NCI-H187 (cell line): ENCODE measurements around the gene TNFAIP8.

ENCODE experiments used
- DNase-seq, 2 experiments: peaks; one replicate each; lab custom pipeline; 2025; lab: John Stamatoyannopoulos, UW

TNFAIP8 gene

DNA sequence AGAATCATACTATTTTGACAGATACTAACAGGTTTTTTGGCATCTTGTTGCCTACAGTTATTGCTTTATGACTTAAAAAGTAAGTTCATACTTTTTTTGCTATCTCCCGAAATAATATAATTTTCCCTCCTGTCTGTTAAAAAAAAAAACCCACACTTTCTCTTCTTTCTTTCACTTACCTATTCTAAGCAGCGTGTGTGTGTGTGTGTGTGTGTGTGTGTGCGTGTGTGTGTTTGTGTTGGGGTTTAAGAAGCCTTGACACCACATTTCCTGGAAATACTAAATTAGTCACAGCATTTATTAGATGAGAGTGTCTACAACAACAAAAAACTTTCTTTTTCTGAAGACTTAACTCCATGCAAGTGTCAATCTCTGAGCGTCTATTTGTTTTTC lies 12.4 kb downstream of the TNFAIP8 start:
- no peak for DNase-seq

DNA sequence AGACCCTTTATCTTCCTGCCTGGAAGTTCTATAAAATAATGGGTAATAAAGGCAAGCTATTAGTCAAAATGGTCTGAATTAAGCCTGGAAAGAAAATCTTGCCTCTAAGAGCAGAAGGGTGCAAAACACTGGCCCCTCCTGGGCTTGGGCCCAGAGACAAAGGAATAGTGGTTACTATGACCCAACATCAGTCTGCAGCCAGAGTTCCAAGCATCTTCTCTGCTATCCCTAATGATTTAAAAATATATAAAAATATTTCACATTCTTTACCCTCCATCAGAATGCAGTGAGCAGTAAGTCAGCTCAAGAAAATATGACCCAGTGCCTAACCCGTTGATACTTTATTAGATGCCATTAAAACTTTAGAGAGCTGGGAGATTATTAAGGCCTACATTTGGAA lies 14.7 kb downstream of the TNFAIP8 start:
- DNase-seq: no peak

DNA sequence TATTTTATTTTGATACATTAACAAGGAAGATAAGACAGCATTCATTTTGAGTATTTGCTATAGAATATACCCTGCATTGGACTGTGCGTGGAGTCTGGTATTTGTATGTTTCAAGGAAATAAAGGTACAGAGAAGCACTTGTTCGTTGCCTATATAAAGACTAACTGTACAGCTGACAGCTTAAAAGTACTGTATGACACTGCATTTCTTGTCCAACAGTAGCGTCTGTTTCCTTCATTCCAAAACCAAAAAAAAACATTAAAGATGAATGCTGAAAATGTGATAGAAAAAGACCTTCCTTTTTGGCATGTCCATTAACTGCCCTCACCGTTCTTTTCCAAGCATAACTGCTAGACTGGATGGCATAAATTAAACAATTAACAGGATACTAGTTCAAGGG lies 15.3 kb downstream of the TNFAIP8 start:
- DNase-seq: no peak

DNA sequence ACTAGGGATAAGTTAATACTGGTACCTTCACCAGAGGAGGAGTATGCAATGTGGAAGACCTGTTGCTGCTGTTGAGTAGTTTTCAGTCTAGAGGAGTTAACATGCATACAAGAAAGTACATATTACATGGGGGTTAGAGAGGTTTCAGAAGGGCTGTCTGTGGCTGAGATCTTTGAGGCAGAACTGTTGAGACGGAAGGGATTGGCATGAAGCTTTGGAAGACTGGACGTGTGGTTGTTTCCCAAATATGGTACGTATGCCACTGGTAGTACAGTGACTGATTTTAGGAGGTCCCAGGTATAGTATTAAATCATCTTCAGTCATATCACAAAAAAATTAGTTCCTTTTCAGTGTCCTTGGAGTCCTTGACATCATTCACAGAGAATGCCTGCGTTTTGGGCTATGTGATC lies 17.6 kb downstream of the TNFAIP8 start:
- no peak for DNase-seq

DNA sequence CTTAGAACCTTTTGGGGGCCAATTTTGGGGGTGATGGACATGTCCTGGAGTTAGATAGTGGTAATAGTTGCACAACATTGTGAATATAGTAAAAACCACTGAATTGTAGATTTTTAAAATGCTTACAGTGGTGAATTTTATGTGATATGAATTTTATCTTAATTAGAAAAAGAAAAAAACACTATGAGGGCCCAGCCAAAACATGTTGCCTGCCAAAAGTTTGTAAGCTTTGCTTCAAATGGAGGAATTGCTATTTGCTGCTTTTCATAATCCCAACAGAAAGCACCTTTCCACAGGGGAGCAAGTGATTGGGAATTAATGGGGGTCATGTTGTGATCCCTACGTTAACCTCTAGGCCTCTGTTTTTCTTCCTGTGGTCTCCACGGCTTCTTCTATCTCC lies 19.1 kb downstream of the TNFAIP8 start:
- no peak for DNase-seq

DNA sequence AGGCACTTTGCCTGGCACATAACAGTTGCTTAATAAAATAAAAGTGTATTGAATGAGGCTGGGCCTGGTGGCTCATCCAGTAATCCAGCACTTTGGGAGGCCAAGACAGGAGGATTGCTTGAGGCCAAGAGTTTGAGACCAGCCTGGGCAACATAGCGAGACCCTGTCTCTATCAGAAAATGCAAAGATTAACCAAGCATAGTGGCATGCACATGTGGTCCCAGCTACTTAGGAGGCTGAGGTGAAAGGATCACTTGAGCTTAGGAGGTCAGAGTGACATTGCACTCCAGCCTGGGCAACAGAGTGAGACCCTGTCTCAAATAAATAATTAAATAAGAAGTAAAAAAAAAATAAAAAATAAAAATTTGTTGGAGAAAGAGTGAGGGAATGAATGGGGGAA lies 21.2 kb downstream of the TNFAIP8 start:
- DNase-seq: no peak

DNA sequence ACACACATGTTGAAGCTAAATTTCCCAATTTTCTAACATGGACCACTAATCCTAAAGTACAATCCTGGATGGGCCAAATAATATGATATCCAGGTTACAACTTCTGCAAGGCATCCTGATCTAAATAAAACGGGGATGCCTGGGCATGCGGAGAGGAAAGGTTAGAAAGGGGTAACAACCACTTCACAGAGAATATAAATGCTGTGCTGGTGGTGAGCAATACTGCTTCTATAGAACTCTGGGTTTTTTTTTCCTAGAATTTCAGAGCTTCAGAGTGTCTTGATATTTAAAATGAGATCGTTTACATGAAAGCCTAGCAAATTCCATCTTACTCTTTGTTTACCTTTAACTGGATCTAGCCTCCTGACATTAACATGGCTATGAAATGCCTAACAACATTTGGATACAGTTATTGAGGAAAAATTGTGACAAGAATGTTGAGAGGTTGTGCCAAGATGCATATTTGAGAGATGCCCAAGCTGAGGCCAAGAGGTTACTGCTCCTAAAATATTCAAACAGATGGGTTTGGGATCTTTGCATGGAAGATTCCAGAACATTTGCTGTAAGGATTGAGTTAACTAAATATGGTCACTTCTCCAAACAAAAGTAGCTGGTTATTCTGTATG lies 22.4 kb downstream of the TNFAIP8 start:
- DNase-seq: no peak

DNA sequence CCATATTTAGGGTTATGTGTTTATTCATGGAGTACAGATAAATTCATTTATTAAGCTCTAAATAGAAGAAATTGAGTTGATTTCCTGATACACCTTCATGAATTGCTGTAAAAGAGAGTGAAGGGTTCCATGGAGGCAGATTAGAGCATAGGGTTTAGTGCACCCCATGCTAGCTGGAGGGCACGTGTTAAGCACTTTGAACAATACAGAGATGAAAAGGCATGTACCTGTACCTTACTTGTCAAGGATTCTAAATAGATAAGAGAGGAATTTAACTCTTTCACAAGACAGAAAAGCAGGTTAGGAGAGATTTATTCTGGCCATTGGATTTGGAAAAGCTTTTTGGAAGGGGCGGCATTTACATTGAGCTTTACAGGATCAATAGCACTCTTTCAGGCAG lies 23.3 kb downstream of the TNFAIP8 start:
- DNase-seq: no peak

DNA sequence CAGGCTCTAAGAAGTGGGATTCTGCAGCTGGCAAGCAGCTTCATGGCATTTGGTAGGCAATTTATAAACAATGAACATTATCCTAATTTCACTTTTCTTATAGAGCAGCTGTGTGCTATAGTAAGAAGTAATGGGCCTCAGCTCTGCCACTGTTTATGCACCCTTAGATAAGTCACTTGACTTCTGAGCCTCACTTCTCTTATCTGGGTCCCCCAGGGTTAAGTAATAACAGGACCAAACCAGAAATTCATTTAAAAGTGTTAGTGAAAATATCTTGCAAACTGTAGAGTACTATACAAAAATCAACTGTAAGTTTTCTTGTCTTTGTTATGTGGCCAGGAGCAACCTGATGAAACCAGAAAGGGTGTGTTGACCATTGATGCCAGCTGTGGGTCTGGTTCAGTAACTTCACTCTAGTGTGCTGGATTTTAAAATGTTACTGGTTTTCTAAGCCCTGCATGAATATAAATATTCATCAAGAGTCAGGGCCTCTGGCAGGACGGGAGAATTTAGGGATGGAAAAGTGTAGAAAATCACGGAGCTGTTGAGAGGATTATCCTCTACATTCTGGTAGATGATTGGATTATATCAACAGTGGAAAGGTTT lies 24.2 kb downstream of the TNFAIP8 start:
- no peak for DNase-seq

DNA sequence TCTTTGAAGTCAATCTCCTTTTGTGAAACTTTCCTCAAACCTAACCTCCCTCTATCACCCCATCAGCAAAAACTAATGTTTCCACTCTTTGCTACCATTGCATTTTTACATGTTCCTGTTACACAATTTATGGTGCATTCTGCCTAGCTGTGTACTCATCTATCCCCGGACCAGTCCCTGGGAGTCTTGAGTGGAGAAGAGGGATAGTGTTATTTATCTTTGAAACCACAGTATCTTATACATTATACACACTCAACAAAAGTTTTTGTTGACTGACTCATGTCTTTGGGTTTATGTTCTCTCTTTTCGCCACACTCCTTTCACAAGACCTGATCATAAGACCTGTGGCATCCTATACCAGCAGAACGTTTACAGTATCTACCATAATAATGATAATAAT lies 26.4 kb downstream of the TNFAIP8 start:
- no peak for DNase-seq

DNA sequence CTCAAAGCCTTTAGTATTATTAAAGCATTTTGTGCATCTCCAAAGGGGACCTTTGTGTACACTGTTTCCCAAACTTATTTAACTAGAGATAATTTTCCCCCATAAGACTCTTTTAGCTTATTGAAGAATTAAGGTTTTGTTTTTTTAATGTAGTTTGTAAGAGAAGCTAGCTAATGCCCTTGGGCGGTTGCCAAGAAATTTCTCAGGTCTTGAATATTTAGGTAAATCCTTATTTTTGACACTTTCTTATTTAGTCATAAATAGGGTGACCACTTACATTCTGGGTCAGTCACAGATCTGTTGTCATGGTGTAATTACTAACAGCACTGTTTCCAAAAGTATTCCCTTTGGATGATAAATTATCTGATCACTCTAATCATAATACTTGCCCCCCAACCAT lies 27.2 kb downstream of the TNFAIP8 start:
- DNase-seq: no peak

DNA sequence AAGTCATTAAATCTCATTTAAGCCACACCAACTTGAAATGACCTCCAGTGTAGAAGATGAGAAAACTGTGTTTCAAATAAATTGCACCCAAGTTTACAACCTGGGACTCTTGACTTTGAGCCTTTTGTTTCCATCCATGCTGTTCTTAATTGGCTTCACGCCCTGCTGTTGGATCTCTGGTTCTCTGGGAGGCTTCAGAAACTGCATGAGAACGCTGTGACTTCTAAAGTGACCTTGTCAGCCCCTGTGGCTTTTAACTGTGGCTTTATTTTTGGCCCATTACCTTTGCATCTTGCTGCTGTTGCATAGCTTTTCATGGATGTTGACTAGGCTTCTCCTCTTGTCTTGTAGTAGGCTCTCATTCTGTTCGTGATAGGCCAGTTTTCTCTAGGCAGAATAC lies 29.3 kb downstream of the TNFAIP8 start:
- DNase-seq: no peak

DNA sequence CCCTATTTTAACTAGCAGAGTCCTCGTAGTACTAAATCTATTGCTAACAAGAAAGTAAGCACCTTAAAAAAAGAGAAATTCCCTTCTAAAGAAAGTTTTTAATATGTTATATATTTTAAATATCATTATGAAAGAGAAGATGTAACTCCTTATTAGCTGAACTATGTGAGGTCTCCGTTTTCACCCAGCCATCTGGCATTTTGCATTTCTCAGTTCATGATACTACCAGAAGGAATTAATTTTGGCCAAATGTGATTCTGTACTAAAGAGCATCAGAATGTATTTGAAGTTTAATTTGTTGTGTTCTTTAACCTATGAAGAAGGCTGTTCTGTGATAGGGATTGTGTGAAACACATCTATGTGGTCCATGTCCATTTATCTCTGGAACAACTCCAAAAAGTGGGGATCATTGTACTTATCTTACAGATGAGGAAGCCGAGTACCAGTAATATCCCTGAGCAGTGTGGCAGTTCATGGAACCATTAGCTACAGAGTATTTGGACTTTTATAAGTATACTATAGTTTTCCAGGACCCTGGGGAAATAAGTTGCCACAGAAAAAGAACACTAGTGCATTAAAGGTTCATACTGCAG lies 29.8 kb downstream of the TNFAIP8 start:
- no peak for DNase-seq

DNA sequence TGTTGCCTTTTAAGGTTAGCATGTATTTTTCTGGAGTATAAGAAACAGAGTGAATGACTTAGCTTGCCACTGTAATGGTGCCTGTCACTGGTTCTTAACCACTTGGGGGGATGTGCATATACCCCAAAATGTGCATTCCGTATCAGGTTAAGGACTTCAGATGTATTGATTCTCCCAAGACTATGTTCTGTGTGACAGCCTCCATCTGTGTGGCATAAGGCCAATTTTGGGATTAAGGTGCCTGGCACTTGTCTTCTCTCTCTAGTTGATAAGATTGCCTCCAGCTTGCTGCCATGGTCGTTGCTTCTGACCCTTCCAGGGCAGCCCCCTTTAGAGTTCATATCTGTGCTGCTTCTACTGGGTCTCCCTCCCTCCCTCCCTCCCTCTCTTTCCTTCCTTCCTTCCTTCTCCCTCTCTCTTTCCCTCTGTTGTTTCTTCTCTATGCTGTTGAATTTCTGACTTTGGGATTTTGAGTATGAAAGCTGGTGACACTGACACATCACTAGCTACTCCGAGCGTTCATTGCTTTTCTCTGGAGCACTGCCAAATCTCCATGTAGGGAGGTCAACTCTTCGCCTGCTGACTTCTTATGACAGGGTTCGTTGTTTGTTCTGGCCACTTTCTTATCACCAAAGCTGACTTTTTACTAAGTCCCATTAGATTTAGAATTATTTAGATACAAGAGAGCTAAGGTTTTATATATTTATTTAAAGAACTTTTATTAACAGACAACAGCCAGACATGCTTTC lies 31.0 kb downstream of the TNFAIP8 start:
- DNase-seq: no peak

DNA sequence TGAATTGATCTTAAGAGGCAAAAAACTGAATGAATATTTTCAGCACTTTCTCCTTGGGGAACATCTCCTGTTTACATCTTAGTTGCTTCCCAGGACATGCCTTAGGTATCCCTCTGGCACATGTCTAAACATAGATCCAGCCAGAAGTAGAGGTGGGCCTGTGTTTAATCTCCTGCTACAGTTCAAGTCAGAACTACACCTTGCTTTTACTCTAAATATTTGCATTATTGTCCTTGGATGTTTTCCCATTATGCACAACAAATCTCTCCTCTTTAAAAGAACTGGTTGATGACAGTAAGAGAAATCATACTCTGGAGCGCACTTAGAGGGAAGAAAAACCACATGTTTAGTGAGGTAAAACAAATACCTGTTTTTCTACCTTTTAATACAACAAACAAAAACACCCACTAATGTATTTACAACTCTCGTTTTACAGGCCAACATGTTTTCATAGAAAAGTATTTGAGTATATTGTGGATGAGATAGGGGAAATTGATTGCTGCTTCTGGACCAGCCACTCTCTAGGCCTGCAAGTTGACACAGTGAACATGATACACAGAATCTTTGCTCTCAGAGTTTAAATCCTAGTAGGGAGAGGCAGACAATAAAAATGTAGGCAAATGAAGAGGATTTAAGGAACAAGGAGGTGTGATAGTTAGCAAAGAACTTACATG lies 32.3 kb downstream of the TNFAIP8 start:
- no peak for DNase-seq

DNA sequence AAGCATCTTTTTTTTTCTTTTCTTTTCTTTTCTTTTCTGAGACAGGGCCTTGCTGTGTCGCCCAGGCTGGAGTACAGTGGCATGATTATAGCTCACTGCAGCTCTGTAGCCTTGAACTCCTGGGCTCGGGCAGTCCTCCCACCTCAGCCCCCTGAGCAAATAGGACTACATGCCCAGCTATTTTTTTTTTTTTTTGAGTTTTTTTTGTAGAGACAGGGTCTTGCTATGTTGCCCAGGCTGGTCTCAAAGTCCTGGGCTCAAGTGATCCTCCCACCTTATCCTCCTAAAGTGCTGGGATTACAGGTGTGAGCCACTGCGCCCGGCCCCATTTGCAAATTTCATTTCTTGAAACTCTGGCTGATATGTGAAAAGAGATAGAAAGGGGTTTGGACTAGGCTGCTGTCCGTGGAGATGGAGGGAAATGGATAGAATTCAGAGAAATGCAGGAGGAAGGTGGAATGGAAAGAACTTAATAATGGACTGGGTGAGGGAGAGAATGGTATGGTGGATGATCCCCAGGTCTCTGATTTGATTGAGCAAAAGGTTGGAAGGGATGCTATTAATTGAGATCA lies 32.9 kb downstream of the TNFAIP8 start:
- DNase-seq: no peak

DNA sequence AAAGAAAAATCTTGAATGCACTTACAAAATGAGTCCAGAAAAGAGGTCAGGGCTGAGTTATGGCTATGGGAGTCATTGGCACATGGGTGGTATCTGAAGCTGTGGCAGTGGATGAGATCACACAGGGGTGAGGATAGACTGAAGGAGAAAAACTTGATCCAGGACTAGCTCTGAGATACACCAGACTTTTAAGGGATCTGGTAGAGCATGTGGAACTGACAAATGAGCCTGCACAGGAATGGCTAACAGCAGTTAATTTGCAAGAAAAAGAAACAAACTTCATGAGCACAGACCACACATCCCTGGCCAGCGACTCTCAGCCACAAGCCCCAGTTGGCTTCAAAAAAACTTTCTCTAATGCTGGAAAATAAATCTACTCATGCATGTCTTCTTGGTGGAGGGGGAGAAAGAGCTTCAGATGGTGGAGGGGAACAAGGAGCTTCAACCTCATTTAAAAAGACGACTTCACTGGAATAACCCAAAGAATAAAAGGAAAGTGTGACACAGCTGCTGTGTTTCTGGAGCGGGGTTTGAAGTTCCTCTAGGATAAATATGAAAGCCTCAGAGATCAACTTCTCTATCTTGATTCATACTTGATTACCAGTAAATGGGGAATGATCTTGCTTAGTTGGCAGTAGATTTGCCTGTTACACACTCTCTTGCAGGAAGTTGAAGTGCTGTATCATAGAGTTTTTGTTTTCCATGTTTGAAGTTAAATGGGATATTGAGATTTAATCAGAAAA lies 33.6 kb downstream of the TNFAIP8 start:
- DNase-seq: no peak

DNA sequence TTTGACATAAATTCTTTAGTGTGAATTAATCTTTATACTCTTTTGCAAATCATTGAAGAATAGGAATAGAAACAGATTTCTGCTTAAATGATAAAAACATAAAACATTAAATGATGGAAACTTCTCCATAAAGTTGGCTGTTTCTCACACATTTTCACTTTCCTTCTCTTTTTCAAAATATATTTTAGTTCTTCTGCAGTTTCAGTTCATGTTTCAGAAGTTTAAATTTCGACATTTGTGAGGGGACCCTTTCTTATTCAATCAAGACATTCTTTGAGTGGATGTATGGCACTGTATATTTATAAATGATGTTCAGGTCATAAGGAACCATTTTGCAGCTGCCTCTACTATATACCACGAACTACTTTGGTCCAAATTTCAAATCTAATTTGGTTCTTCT lies 34.6 kb downstream of the TNFAIP8 start:
- no peak for DNase-seq

DNA sequence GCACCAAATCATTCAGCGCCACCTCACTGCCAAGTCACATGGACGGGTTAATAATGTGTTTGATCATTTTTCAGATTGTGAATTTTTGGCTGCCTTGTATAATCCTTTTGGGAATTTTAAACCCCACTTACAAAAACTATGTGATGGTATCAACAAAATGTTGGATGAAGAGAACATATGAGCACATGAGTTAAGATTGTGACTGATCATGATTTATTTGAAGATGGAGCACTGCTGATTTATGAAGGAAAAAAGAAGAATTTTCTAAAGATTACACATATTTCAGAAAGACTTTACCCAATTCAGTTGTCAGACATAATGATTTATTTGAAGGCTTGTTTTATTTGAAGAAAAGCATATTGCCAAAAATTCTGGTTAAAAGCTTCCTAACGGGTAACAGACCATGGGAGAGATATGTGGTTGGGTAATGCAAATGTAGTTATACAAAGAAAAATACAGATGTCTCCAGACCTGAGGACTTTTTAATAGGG lies 37.4 kb downstream of the TNFAIP8 start:
- no peak for DNase-seq

DNA sequence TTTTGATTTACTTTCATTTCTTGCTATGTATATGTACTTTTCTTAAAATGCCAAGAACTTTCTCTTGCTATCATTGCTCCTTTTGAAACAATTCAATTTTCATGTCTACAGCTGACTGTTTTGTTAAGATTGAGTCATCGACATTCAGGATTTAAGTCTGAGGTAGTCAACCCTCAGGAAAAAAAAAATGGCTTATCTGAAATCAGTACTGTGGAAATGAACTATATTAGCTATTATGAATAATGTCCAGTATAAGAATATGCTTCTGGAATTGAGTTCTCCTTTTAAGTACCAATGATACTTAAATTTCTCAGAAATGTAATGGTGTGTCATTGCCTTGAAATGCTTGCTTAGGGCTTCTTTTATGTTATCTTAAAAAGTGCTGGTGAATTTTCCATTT lies 37.9 kb downstream of the TNFAIP8 start:
- no peak for DNase-seq

DNA sequence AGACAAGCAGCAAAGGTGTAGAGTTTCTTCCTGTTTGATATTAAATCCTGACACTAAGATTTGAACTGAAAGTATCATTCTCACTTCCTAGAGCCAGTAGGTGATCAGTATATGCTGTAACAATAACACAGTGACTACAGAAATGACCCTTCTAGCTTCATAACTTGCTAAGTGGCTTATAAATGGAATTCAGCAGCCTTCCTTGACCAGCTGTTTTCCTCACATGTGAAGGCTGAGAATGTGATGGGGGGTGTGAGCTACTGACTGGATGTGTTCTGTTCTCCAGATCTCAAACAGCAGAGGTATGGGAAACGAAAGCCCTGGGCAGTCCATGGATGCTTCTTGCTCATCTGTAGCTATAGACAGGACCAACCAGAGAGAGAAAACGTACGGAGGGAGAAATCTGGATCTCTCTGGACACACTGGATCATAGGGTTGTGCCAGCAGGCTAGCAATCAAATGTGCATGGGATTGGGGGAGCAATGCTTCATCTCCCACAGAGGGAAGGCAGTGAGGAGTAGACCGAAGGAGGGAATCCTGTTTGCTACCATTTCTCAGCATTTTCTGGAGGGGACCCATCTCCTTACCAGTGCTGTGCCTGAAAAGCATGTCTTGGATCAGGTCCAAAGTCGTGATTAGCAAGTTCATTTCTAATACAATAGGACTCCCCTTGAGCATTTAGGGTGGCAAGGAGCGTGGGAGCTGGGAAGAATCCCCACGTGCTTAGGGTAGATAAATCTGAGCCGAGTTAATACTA lies 39.4 kb downstream of the TNFAIP8 start:
- no peak for DNase-seq
